ENCODE data around the gene NOVA1. TPM values are rescaled to one million over a fixed set of nuclear protein-coding genes. Genes with fewer than 3 reads are reported as not detected.
"Not testable (repeated sequence)": the region's sequence is repeated elsewhere in the genome, so short reads cannot be mapped to it uniquely, and the experiment has no call there.

The NOVA1 gene, protein sequence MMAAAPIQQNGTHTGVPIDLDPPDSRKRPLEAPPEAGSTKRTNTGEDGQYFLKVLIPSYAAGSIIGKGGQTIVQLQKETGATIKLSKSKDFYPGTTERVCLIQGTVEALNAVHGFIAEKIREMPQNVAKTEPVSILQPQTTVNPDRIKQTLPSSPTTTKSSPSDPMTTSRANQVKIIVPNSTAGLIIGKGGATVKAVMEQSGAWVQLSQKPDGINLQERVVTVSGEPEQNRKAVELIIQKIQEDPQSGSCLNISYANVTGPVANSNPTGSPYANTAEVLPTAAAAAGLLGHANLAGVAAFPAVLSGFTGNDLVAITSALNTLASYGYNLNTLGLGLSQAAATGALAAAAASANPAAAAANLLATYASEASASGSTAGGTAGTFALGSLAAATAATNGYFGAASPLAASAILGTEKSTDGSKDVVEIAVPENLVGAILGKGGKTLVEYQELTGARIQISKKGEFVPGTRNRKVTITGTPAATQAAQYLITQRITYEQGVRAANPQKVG
- polyA plus RNA-seq: not detected

DNA sequence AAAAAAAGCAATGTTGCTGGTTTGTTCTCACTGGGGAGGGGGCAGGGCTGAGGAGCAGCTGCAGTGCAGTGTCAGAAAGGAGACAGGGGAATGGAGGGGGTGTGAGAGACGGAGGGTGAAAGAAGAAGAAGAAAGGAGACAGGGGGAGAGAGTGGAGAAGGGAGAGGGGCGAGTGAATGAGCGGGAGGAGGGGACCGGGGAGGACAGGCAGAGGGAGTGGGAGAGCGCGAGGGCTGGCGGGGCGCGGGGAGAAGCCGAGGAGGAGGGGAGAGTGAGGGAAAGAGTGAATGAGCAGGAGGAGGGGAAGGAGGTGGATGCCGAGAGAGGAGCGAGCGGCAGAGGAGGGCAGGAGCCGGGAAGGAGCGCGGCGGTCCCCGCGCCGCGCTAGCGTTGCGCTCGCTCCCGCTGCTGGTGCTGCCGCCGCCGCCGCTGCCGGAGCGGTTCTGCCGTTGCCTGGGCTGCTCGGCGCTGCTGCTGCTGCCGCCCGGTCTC, at the start of gene NOVA1:
NOVA1 (minus strand) TSS at position 445 of the 492 bp plus-strand sequence. CDS start 597 bp downstream, outside the sequence.
- no peak for DNase-seq

DNA sequence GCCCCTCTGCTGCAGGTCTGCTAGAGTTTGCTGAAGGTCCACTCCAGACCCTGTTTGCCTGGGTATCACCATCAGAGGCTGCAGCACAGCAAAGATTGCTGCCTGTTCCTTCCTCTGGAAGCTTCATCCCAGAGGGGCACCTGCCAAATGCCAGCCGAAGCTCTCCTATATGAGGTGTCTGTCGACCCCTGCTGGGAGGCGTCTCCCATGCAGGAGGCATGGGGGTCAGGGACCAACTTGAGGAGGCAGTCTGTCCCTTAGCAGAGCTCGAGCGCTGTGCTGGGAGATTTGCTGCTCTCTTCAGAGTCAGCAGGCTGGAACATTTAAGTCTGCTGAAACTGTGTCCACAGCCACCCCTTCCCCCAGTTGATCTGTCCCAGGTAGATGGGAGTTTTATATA, 47.2 kb upstream of the NOVA1 start:
- H3K27ac Mint-ChIP-seq; H3K4me3 Mint-ChIP-seq; H3K27me3 Mint-ChIP-seq (ENCODE audit: low read depth in 3 of 3); H3K4me1 Mint-ChIP-seq; DNase-seq; H3K36me3 Mint-ChIP-seq: not testable (repeated sequence)
- H3K9me3 Mint-ChIP-seq: peaks cover 31 to 80% (median 44%) of the 10 kb centered on the region in 6 donors

More for the DNA sequence above, at the start of gene NOVA1:
- Mint-ChIP-seq H3K36me3 (peaks cover 0 to 4% (median 0%) of the 10 kb centered on the region in 3 donors), H3K4me1 (no peaks in the 10 kb centered on the region), H3K9me3 (peaks cover 1 to 44% (median 18%) of the 10 kb centered on the region in 6 donors), H3K4me3 (peak within 1 kb of the TSS in 2 of 5 donors; percentile 9 to 23), H3K27me3 (ENCODE audit: low read depth in 3 of 3) (peaks cover 6 to 14% (median 8%) of the 10 kb centered on the region in 3 donors), H3K27ac (no peak within 1 kb of the TSS)

DNA sequence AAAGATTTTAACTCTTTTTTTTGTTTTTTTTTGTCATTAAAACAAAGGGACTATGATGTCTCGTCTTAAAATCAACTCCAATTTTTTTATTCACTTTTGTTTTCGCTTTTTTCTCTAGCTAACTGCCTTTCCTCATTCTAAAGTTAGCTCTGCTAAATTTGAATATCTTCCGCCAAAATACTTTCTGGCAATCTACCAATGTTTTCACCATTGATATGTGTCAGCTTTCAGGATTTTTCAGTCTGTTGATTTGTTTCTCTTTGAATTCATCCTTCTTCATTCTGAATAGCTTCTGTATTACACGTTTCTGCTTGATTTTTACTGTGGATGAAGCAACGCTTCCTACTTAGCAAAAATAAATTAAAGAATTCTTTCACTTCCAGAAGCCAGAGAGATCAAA, 38.7 kb upstream of the NOVA1 start:
- no peak overlapping the region for H3K27ac Mint-ChIP-seq
- H3K4me3 Mint-ChIP-seq: no peak overlapping the region
- no peaks in the 10 kb centered on the region for H3K27me3 Mint-ChIP-seq (ENCODE audit: low read depth in 3 of 3)
- DNase-seq: no peak
- no peaks in the 10 kb centered on the region for H3K36me3 Mint-ChIP-seq
- H3K9me3 Mint-ChIP-seq: peaks cover 5 to 32% (median 19%) of the 10 kb centered on the region in 6 donors
- H3K4me1 Mint-ChIP-seq: no peaks in the 10 kb centered on the region

DNA sequence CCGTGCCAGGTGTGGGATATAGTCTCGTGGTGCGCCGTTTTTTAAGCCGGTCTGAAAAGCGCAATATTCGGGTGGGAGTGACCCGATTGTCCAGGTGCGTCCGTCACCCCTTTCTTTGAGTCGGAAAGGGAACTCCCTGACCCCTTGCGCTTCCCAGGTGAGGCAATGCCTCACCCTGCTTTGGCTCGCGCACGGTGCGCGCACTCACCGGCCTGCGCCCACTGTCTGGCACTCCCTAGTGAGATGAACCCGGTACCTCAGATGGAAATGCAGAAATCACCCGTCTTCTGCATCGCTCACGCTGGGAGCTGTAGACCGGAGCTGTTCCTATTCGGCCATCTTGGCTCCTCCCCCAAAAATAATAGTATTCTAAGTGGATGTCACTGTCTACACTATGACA, 37.1 kb upstream of the NOVA1 start:
- H3K9me3 Mint-ChIP-seq: peaks cover 0 to 21% (median 11%) of the 10 kb centered on the region in 6 donors
- not testable (repeated sequence) for H3K4me1 Mint-ChIP-seq; H3K27me3 Mint-ChIP-seq (ENCODE audit: low read depth in 3 of 3); H3K36me3 Mint-ChIP-seq; H3K4me3 Mint-ChIP-seq; H3K27ac Mint-ChIP-seq; DNase-seq

DNA sequence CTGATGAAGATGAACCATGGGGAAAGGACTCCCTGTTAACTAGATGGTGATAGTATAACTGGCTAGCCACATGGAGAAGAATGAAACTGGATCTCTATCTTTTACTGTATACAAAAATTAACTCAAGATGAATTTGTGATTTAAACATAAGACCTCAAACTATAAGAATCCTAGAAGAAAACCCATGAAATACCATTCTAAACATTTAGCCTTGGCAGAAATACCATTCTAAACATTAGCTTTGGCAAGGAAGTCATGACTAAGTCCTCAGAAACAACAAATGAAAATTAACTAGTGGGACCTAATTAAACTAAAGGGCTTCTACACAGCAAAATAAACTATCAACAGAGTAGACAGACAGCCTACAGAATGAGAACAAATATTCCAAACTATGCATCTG, 28.4 kb upstream of the NOVA1 start:
- Mint-ChIP-seq H3K9me3 (peaks cover 0 to 24% (median 4%) of the 10 kb centered on the region in 6 donors), H3K36me3 (no peaks in the 10 kb centered on the region), H3K27me3 (ENCODE audit: low read depth in 3 of 3) (no peaks in the 10 kb centered on the region), H3K4me3 (no peak overlapping the region), H3K27ac (no peak overlapping the region), H3K4me1 (no peaks in the 10 kb centered on the region)
- no peak for DNase-seq

DNA sequence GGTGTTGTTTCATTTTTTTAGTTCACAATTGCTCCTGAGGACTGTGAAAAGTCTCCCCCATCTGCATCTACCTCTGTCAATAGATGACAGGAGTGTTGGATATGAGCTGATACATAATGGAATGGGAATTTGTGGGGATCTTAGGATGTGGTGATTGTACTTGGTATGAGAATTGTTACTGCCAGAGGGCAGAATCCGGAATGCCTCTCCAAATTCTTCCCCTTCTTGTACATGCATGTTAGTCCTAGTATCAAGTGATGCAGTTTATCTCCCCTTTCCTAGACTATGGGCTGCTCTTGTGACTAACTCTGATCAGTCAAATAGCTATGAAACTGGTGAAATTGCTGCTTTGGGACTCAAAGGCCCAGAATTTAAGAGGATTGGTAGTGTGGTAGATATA, 24.8 kb upstream of the NOVA1 start:
- H3K27ac Mint-ChIP-seq: no peak overlapping the region
- no peaks in the 10 kb centered on the region for H3K36me3 Mint-ChIP-seq
- peaks cover 0 to 3% (median 0%) of the 10 kb centered on the region in 3 donors for H3K27me3 Mint-ChIP-seq (ENCODE audit: low read depth in 3 of 3)

DNA sequence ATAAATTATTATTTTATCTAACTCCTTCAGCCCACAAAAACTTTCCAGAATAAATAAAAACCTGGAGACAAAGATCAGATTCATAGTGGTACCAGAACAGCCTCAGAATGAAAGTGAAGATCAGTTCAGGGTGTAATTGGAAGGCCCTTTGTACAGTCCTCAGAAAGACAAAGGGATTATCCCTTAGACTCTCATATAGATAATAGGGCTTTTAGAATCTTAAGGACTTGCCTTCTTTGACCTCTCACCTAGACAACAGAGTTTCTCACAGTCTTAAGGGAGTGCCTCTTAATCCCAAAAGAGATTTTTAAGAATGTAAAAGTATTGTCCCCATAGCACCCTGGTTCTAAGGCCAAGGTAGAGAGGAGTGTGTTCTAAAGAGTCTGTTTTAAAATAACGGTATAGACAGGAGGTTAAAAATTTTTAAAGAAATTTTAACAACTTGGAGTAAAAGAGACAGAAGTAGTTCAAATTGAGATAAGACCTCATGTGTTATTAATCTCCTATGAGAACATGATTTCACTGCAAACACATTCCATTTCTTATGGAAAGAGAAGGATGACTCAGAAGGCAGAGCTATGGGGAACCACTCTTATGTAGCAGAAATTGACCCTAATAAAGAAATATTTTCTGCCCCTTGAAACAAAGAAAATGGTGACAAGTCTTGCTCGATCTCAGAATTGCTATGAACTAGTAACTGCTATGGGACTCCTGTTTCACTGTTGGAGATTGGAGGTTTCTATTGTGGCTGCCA, 24.2 kb upstream of the NOVA1 start:
- H3K4me3 Mint-ChIP-seq: no peak overlapping the region
- H3K27me3 Mint-ChIP-seq (ENCODE audit: low read depth in 3 of 3): peaks cover 0 to 3% (median 0%) of the 10 kb centered on the region in 3 donors
- DNase-seq: no peak
- H3K36me3 Mint-ChIP-seq: no peaks in the 10 kb centered on the region
- H3K27ac Mint-ChIP-seq: no peak overlapping the region
- H3K4me1 Mint-ChIP-seq: no peaks in the 10 kb centered on the region
- peaks cover 0 to 45% (median 10%) of the 10 kb centered on the region in 6 donors for H3K9me3 Mint-ChIP-seq

More for the DNA sequence above, 24.8 kb upstream of the NOVA1 start:
- no peak for DNase-seq
- peaks cover 0 to 41% (median 8%) of the 10 kb centered on the region in 6 donors for H3K9me3 Mint-ChIP-seq
- no peak overlapping the region for H3K4me3 Mint-ChIP-seq
- H3K4me1 Mint-ChIP-seq: no peaks in the 10 kb centered on the region

DNA sequence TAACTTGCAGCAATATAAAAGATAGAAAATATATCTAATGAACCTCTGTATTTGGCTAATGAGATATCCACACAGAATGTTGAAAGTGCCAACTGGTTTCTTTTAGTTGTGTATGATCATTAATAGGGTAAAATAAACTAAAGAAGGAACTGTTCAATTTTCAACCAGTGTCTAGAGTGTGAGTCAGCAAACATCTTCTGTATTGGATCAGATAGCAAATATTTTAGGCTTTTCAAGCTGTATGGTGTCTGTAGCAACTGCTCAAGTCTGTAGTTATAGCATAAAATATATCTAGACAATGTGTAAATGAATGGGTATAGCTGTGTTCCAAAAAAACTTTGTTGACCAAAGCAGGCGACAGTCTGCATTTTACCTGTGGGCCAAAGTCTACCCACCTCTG, 23.5 kb upstream of the NOVA1 start:
- Mint-ChIP-seq H3K4me3 (no peak overlapping the region), H3K27me3 (ENCODE audit: low read depth in 3 of 3) (peaks cover 0 to 7% (median 0%) of the 10 kb centered on the region in 3 donors), H3K9me3 (peaks cover 0 to 51% (median 13%) of the 10 kb centered on the region in 6 donors), H3K36me3 (no peaks in the 10 kb centered on the region), H3K27ac (no peak overlapping the region), H3K4me1 (no peaks in the 10 kb centered on the region)
- DNase-seq: no peak

DNA sequence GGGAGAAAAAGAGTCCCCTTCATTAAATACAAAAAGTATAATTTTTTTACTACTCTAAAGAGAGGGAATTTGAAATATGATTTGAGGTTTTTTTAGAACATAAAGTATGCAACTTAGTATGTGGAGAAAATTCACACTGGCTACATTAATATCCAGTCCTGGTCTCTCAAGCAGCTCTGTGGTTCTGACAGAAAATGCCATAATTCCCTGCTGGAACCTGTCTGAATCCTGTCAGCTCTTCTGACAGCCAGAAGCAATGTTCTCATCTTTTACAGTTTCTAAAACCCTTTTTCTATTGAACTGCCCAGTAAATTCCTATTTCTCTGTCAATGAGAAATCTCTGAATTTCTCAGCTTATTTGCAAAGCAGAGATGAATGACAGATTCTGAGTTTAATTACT, 13.4 kb upstream of the NOVA1 start:
- H3K27ac Mint-ChIP-seq: no peak overlapping the region
- H3K4me1 Mint-ChIP-seq: no peaks in the 10 kb centered on the region
- no peak overlapping the region for H3K4me3 Mint-ChIP-seq
- DNase-seq: no peak
- H3K36me3 Mint-ChIP-seq: no peaks in the 10 kb centered on the region
- peaks cover 7 to 36% (median 23%) of the 10 kb centered on the region in 6 donors for H3K9me3 Mint-ChIP-seq
- H3K27me3 Mint-ChIP-seq (ENCODE audit: low read depth in 3 of 3): no peaks in the 10 kb centered on the region

DNA sequence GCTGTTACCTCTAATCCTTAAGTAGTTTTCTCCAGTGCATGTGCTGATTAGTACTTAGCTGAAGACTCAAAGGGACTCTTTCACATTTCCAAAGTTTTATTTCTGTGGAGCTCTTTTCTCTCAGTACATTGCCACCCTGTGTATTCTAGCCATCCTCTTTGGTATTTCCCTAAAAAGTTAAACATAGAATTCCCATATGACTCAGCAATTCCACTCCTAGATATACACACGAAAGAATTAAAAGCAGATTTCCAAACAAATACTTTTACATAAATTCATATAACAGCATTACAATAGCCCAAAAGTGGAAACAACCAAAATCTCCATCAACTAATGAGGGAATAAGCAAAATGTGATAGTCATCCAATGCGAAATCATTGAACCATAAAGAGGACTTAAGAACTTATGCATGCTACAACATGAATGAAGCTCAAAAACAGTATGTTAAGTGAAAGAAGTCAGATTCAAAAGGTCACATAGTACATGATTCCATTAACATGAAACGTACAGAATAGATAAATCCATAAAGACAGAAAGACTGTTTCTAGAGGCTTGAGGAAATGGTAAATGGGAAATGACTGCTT, 9.0 kb upstream of the NOVA1 start:
- no peak for DNase-seq
- Mint-ChIP-seq H3K36me3 (no peaks in the 10 kb centered on the region), H3K9me3 (peaks cover 0 to 32% (median 11%) of the 10 kb centered on the region in 6 donors), H3K27ac (no peak overlapping the region), H3K27me3 (ENCODE audit: low read depth in 3 of 3) (no peaks in the 10 kb centered on the region), H3K4me1 (no peaks in the 10 kb centered on the region), H3K4me3 (no peak overlapping the region)

DNA sequence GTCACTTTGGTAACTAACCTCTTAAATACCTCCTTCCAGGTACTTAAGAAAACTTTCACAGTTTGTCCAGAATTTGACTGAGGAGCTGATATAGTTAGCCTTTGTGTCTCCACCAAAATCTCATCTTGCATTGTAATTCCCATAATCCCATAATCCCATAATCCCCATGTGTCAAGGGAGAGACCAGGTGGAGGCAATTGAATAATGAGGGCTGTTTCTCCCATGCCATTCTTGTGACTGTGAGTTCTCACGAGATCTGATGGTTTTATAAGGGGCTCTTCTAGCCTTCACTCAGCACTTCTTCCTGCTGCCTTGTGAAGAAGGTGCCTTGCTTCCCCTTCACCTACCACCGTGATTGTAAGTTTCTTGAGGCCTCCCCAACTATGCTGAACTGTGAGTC, 7.8 kb upstream of the NOVA1 start:
- Mint-ChIP-seq H3K27me3 (ENCODE audit: low read depth in 3 of 3) (peaks cover 0 to 2% (median 0%) of the 10 kb centered on the region in 3 donors), H3K36me3 (no peaks in the 10 kb centered on the region), H3K4me1 (no peaks in the 10 kb centered on the region), H3K9me3 (peaks cover 0 to 35% (median 12%) of the 10 kb centered on the region in 6 donors), H3K27ac (no peak overlapping the region), H3K4me3 (no peak overlapping the region)
- no peak for DNase-seq

DNA sequence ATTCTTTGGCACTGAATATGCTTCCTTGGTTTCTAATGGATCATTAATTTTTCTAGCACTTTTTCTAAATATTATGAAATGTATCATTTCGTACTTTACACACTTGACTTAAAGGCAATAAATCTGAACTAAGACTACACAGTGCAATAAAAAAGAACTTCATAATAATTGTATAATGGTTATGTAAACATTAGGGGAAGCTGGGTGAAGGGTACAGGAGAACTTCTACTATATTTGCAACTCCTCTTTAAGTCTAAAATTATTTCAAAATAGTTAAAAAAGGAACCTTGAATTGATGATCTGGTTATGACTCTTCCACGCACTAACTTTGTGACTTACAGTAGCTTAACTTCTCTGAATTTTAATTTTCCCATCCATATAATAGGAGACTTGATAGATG, 5.1 kb upstream of the NOVA1 start:
- Mint-ChIP-seq H3K27ac (no peak overlapping the region), H3K4me3 (no peak overlapping the region), H3K4me1 (no peaks in the 10 kb centered on the region), H3K36me3 (no peaks in the 10 kb centered on the region), H3K9me3 (peaks cover 1 to 37% (median 14%) of the 10 kb centered on the region in 6 donors), H3K27me3 (ENCODE audit: low read depth in 3 of 3) (peaks cover 3 to 11% (median 6%) of the 10 kb centered on the region in 3 donors)
- DNase-seq: no peak

DNA sequence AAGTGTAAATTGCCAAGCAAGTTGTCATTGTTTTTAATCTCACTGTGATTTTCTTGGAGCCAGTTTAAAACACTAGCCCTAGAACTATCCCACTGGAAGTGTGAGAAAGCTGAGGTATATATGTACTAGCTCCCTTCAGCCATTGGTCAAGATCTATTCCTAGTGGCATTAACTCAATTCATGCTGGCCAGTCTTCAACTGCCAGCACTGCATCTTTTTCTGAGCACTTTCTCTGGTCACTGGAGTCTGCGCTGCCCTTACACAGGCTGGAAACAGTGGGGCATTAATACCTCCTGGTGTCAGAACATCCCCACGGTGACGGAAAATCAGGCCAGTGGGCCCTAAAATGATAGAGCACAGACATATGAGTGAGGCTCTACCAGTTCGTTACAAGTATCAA, 4.0 kb upstream of the NOVA1 start:
- no peak overlapping the region for H3K27ac Mint-ChIP-seq
- peaks cover 4 to 11% (median 7%) of the 10 kb centered on the region in 3 donors for H3K27me3 Mint-ChIP-seq (ENCODE audit: low read depth in 3 of 3)
- no peaks in the 10 kb centered on the region for H3K4me1 Mint-ChIP-seq
- no peak for DNase-seq
- H3K9me3 Mint-ChIP-seq: peaks cover 1 to 36% (median 12%) of the 10 kb centered on the region in 6 donors
- H3K36me3 Mint-ChIP-seq: no peaks in the 10 kb centered on the region
- no peak overlapping the region for H3K4me3 Mint-ChIP-seq

All from immature natural killer cell (primary cell).